HG03175 (cell line): ENCODE data around the gene HSPA1A.
"Not testable (repeated sequence)": the region's sequence is repeated elsewhere in the genome, so short reads cannot be mapped to it uniquely, and the experiment has no call there.

ENCODE experiments used
- ATAC-seq: cut with Tn5 transposase; IDR thresholded peaks from one replicate; pipeline ENCODE4 v1.9.1; 2021; ENCODE audit warnings: mild to moderate bottlenecking, moderate library complexity; ENCODE audit not compliant: unreplicated experiment

The HSPA1A gene

GRCh38 chr6:31861150-31861549, 45.8 kb downstream of the HSPA1A start:
- no peak for ATAC-seq

- no peak for ATAC-seq
Measured at GRCh38 chr6:31861919-31862343, 46.6 kb downstream of the HSPA1A start.

GRCh38 chr6:31862344-31863235, 47.2 kb downstream of the HSPA1A start, which contains the start of gene NEU1:
NEU1 (minus strand) TSS chr6:31862821; CDS start chr6:31862776, 45 bp downstream.
- ATAC-seq = peak; percentile 95

GRCh38 chr6:31864123-31864562, 48.8 kb downstream of the HSPA1A start:
- not testable (repeated sequence) for ATAC-seq

- ATAC-seq = no peak
Measured at GRCh38 chr6:31864818-31865204, 49.5 kb downstream of the HSPA1A start.

- ATAC-seq = no peak
Measured at GRCh38 chr6:31865205-31866118, 50.1 kb downstream of the HSPA1A start.
